AG09309 (cell line): Measurements from ENCODE around the gene MYO1H.

Experiments used
- DNase-seq: peaks from one replicate; pipeline ENCODE4 v3.0.0-alpha.2; 2010; ENCODE audit warnings: low read depth
- H3K4me3 ChIP-seq: 2 replicates; pipeline ENCODE4 v1.5.1; 2011; ENCODE audit warnings: mild to moderate bottlenecking, low read depth, low read length, moderate library complexity; ENCODE audit not compliant: control insufficient read depth
- TF ChIP-seq, protein P1 (sequence below): IDR thresholded peaks from 2 replicates; pipeline ENCODE4 v1.5.1; 2011; ENCODE audit warnings: mild to moderate bottlenecking, low read depth, low read length, inconsistent platforms; ENCODE audit not compliant: insufficient read depth, control insufficient read depth; ENCODE audit errors: missing control alignments

MYO1H gene

DNA sequence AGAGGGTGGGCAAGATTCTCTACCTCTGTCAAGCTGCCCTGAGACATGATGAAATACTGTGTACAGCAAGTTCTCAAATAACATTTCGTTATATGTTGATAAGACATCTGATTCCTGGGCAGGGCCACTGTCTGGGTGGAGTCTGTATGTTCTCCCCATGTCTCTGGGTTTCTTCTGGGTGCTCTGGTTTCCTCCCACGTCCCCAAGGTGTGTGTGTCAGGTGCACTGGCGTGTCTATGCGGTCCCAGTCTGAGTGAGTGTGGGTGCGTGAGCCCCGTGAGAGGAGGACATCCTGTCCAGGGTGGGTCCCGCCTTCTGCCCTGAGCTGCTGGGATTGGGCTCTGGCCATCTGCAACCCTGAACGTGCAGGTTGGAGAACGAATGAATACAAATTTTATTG, 99.8 kb downstream of the MYO1H start:
- H3K4me3 ChIP-seq, result no peak overlapping the region
- TF ChIP-seq, protein P1, sequence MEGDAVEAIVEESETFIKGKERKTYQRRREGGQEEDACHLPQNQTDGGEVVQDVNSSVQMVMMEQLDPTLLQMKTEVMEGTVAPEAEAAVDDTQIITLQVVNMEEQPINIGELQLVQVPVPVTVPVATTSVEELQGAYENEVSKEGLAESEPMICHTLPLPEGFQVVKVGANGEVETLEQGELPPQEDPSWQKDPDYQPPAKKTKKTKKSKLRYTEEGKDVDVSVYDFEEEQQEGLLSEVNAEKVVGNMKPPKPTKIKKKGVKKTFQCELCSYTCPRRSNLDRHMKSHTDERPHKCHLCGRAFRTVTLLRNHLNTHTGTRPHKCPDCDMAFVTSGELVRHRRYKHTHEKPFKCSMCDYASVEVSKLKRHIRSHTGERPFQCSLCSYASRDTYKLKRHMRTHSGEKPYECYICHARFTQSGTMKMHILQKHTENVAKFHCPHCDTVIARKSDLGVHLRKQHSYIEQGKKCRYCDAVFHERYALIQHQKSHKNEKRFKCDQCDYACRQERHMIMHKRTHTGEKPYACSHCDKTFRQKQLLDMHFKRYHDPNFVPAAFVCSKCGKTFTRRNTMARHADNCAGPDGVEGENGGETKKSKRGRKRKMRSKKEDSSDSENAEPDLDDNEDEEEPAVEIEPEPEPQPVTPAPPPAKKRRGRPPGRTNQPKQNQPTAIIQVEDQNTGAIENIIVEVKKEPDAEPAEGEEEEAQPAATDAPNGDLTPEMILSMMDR, result no peak
- no peak for DNase-seq

DNA sequence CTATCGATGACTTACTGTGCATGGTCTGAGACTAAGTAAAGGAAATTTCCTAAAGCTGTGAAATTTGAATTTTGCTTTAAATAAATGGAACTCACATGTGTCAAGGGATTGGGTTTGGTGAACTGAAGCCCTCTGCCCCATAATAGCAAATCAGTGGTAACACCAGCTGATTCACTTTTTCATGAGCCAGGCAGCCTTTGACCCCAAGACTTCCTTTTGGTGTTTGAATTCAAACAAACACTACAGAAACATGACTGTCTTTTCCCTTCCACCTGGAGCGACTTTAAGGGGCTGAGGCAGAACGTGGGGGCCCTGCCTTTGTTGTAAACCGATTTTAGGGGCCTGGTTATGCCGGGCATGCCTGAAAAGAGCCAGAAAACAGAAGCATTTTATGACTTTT, 100.6 kb downstream of the MYO1H start:
- DNase-seq, result no peak
- TF ChIP-seq, protein P1, result no peak
- no peak overlapping the region for H3K4me3 ChIP-seq

DNA sequence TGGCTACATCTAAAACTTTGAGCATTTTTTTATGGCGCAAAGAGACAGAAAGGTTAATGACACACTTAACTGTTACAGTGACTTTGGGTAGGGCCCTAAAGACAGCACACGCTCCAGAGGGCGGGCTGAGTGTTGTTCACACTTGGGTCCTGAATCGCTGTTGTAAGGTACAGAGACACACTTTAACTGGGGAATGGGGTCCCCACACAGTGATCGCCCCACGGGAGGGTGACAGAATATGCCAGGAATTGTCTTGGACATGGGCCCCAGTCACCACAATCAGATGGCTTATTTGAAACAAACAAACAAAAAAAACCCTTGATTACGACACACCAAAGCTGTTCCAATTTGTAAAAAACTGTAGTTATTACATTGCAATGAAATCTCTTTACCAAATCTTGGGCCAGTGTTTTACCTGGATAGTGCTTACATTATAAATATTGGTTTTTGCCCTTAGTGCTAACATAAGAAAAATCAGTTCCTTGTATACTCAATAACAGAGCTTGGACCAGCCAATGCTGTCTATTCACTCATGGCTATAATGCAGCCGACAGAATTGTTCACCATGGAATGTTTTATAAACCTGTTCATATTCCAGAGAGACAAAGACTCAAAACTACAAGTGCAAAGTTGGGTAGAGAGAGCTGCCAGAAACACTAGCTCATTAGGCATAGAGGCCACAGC, 101.1 kb downstream of the MYO1H start:
- no peak overlapping the region for H3K4me3 ChIP-seq
- TF ChIP-seq, protein P1, result no peak
- no peak for DNase-seq

DNA sequence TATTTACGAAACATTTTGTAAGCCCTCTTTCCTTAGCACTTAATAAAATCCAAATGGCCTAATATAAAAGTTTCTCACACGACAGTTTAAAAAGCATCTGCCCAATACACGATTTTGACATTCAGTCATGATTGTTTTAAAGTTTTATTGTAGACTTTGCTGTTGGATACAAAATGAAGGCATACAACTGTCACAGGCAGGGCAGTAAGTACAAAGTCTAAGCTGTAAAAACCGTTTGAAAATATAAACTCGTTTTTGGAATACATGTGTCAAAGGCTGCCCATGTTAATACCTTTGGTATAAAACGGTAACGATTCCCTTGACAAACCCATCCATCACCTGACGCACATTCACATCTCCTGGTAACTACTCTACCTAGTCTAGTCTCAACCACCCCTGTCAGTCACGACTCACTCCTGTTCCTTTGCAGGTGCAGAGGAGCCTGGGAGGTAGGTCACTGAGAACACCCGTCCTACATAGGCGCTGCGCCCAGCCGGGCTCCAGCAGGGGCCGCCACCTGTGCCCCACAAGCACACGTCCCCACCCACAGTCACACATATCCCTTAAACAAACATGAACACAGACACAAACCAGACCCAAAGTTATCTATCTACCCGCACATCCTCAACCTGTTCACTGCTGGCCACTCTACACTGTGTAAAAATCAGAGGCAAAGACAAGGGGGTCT, 102.3 kb downstream of the MYO1H start:
- DNase-seq, result no peak
- H3K4me3 ChIP-seq, result no peak overlapping the region
- TF ChIP-seq, protein P1, result no peak

DNA sequence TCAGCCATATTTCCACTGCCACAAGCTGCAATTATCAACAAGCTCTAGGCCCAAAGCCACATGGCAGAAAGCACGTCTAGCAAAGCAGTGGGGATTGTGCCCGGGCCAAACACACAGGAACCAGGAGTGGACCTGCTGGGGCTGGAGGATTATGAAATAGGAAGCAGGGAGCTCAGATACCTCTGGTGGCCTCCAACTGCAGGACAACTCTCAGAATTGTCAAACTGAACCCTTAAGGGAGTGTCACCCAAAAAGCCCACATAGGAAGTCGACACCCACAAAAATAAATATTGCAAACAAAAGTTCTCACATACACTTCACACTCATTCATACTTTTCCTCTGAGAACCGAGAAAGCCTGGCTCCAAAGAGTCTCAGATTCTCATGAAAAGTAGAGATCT, 103.3 kb downstream of the MYO1H start:
- H3K4me3 ChIP-seq, result no peak overlapping the region
- no peak for DNase-seq
- TF ChIP-seq, protein P1, result no peak

DNA sequence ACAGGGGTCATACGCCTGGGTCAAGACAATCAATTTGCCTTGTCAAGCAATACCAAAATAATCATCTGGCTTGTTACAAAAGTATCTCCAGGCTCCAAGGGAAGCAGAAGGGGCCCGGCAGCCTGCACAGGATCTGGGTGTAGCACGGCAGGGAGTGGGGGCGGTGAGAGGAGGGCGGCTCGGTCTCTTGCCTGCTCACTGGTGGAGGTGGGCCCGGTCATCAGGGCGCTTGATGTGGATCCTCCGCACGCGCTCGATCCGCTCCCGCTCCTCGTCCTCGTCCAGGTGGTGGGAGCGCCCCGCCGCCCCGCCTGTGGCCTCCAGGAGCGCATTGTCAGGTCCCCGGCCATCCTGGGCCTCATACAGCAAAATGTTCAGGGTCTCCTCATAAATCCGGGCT, 103.7 kb downstream of the MYO1H start:
- TF ChIP-seq, protein P1, result no peak
- no peak for DNase-seq

More for the DNA sequence above, 103.7 kb downstream of the MYO1H start:
- no peak overlapping the region for H3K4me3 ChIP-seq
